Natural killer cell treated with Interleukin-12 subunit alpha and Interleukin-12 subunit beta and Interleukin-15 and Interleukin-18, amount 100 ng/mL, for 72 hours (primary cell): ENCODE data around the gene SLC27A4. TPM values are rescaled to one million over a fixed set of nuclear protein-coding genes. Genes with fewer than 3 reads are reported as not detected.

ENCODE experiments used
- ATAC-seq, 2 donors: fragments of 150-1000 bp; cut with Tn5 transposase in 1 of 2; sonication (Bioruptor Pico), chemical (Tn5 transposase) in 1 of 2; 2 replicates each; pipeline ENCODE4 v1.10.0; 2021
- DNase-seq: peaks from one replicate; pipeline ENCODE4 v3.0.0; 2022; ENCODE audit warnings: low spot score
- H3K27ac Mint-ChIP-seq, 2 donors: 1 replicate in 1 of 2; 2 replicates in 1 of 2; pipeline ENCODE4 v1.8.0; 2022; ENCODE audit warnings: mixed read lengths in 2 of 2, mild to moderate bottlenecking in 1 of 2, moderate library complexity in 1 of 2
- H3K27me3 Mint-ChIP-seq, 2 donors: 1 replicate in 1 of 2; 2 replicates in 1 of 2; pipeline ENCODE4 v1.8.0; 2022; ENCODE audit warnings: mixed read lengths in 2 of 2
- H3K36me3 Mint-ChIP-seq: one replicate; pipeline ENCODE4 v1.8.0; 2022; ENCODE audit warnings: mixed read lengths
- H3K4me1 Mint-ChIP-seq, 2 donors: 1 replicate in 1 of 2; 2 replicates in 1 of 2; pipeline ENCODE4 v1.8.0; 2022; ENCODE audit warnings: low read depth in 2 of 2, mixed read lengths in 2 of 2, mild to moderate bottlenecking in 1 of 2
- H3K4me3 Mint-ChIP-seq: one replicate; pipeline ENCODE4 v1.8.0; 2022; ENCODE audit warnings: mixed read lengths
- H3K9me3 Mint-ChIP-seq: 2 replicates; pipeline ENCODE4 v1.8.0; 2022; ENCODE audit warnings: mixed read lengths
- total RNA-seq, 2 donors: library from RNA; stranded (reverse); gene quantifications; one replicate each; pipeline ENCODE4 v1.2.3, GENCODE V29; 2022

Gene SLC27A4
- total RNA-seq, 2 donors from 2014 or later: 23.5 to 32.3 TPM

DNA sequence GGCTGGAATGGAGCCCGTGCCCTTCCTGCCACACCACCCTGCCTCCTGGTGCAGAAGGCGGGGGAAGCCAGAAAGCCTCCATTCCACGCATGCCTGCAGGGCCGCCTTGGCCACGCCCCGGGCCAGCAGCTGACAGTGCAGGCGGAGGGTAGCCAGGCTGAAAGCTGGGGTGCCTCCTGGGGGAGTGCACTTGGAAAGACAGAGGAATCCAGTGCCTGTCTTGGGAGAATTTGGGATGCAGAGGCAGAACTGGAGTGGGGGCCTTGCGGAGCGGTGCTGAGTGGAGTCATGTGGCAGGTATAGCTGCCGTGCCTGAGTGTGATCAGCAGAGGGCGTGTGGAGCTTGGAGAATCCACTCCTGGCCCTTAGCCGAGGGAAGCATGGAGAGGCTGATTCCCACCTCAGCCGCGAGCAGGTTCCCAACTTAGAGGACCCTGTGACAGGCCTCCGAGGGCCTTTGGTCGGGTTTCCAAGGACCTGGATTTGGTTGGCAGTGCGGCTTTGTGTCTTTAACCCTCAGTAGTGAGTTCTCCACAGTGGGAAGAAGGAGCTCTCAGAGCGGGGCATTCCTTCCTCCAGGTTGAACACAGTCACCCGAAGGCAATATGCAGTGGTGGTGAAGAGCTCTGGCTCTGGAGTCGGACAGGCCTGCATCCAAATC, 21.8 kb downstream of the SLC27A4 start:
- H3K27ac Mint-ChIP-seq: peak overlapping the region in 1 of 2 donors; percentile 49
- peaks cover 0 to 11% of the 10 kb centered on the region in 2 donors for H3K4me1 Mint-ChIP-seq
- peaks cover 0 to 4% of the 10 kb centered on the region in 2 donors for H3K27me3 Mint-ChIP-seq
- DNase-seq (peak; percentile 75), ATAC-seq (peak; percentile 80 to 89)
- no peaks in the 10 kb centered on the region for H3K36me3 Mint-ChIP-seq
- peak overlapping the region; percentile 62 for H3K4me3 Mint-ChIP-seq
- H3K9me3 Mint-ChIP-seq: no peaks in the 10 kb centered on the region

DNA sequence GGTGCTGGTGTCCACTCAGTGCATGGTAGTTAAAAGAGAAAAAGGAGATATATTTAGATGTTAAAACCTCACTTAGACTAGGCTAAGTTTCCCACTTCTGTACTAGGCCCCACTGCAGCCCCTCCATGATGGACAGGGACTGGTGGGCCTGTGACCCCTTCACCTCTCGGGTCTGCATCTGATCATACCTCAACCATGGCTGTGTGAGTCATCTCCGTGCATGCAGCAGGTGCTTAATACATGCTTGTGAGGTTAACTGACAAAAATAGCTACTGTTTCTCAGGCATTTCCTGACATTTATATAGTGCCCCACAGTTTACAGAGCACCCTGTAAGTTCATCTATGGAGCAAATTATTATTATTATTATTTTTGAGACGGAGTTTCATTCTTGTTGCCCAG, 22.4 kb downstream of the SLC27A4 start:
- H3K4me3 Mint-ChIP-seq: no peak overlapping the region
- H3K9me3 Mint-ChIP-seq: no peaks in the 10 kb centered on the region
- DNase-seq (no peak), ATAC-seq (no peak)
- no peaks in the 10 kb centered on the region for H3K36me3 Mint-ChIP-seq
- H3K4me1 Mint-ChIP-seq: peaks cover 0 to 11% of the 10 kb centered on the region in 2 donors
- no peak overlapping the region for H3K27ac Mint-ChIP-seq
- H3K27me3 Mint-ChIP-seq: peaks cover 0 to 4% of the 10 kb centered on the region in 2 donors

DNA sequence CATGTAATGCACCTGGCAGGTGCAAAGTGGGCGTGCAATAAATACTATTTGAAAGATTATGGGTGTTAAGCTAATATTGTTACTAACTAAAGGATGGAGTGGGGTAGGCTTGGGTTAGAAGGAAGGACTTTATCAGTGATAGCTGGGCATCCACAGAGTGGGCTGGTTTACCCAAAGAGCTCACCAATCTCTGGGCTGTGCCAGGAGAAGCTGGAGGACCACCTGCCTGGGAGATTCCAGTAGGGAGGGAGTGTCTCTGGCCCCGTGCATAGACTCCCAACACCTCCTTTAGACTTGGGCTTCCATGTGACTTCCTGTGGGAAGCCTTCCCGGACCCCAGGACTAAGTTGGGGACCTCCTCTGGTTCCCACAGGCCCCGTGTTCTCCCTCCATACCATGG, 25.2 kb downstream of the SLC27A4 start:
- no peaks in the 10 kb centered on the region for H3K9me3 Mint-ChIP-seq
- no peak overlapping the region for H3K4me3 Mint-ChIP-seq
- H3K27me3 Mint-ChIP-seq: peaks cover 0 to 4% of the 10 kb centered on the region in 2 donors
- peaks cover 6 to 16% of the 10 kb centered on the region in 2 donors for H3K4me1 Mint-ChIP-seq
- no peak for ATAC-seq
- H3K27ac Mint-ChIP-seq: no peak overlapping the region
- no peaks in the 10 kb centered on the region for H3K36me3 Mint-ChIP-seq
- DNase-seq: no peak

DNA sequence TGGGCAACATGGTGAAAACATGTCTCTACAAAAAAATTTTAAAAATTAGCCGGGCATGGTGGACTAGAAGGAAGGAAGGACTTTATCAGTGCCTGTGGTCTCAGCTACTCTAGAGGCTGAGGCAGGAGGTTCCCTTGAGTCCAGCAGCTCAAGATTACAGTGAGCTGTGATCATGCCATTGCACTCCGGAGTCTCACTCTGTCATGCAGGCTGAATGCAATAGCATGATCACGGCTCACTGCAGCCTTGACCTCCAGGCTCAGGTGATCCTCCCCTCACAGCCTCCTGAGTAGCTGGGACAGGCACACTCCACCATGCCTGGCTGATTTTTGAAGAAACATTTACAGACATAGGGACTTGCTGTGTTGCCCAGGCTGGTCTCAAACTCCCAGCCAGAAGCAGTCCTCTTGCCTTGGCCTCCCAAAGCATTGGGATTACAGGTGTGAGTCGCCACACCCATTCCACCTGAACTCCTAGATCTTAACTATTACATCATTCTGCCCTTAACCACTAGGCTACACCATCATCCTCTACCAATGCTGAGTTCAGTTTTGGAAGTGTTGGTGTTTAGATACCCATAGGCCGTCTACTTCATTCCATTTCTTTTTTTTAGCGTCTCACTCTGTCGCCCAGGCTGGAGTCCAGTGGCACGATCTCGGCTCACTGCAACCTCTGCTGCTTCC, 28.8 kb downstream of the SLC27A4 start:
- H3K27ac Mint-ChIP-seq: no peak overlapping the region
- no peak for ATAC-seq
- H3K36me3 Mint-ChIP-seq: peaks cover 6% of the 10 kb centered on the region

DNA sequence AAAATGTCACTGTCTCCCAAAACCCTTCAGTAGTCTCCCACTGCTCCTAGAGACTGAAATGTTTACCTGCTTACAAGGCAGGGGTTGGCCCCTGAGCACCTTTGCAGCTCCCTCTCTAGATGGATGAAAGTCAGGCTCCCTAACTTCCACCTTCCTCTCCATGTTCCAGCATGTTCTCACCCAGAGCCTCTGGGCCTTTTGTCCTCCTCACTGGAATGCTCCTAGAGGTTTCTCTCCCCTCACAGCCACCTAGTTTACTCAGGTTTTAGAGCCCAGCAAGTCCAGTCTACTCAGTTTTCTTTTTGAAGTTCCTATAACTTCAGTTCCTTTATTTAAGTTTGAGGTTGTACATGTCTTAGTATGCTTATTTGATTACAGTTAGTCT, 30.0 kb downstream of the SLC27A4 start:
- H3K4me1 Mint-ChIP-seq: peaks cover 29 to 30% of the 10 kb centered on the region in 2 donors
- no peaks in the 10 kb centered on the region for H3K9me3 Mint-ChIP-seq
- peak overlapping the region; percentile 93 for H3K4me3 Mint-ChIP-seq
- peaks cover 6% of the 10 kb centered on the region for H3K36me3 Mint-ChIP-seq
- peak overlapping the region; percentile 68 to 99 for H3K27ac Mint-ChIP-seq
- no peak for ATAC-seq
- DNase-seq: no peak
- H3K27me3 Mint-ChIP-seq: peaks cover 0 to 2% of the 10 kb centered on the region in 2 donors

More for the DNA sequence above, 28.8 kb downstream of the SLC27A4 start:
- Mint-ChIP-seq H3K9me3 (no peaks in the 10 kb centered on the region), H3K4me1 (peaks cover 29 to 30% of the 10 kb centered on the region in 2 donors), H3K4me3 (no peak overlapping the region), H3K27me3 (peaks cover 0 to 4% of the 10 kb centered on the region in 2 donors)
- no peak for DNase-seq

DNA sequence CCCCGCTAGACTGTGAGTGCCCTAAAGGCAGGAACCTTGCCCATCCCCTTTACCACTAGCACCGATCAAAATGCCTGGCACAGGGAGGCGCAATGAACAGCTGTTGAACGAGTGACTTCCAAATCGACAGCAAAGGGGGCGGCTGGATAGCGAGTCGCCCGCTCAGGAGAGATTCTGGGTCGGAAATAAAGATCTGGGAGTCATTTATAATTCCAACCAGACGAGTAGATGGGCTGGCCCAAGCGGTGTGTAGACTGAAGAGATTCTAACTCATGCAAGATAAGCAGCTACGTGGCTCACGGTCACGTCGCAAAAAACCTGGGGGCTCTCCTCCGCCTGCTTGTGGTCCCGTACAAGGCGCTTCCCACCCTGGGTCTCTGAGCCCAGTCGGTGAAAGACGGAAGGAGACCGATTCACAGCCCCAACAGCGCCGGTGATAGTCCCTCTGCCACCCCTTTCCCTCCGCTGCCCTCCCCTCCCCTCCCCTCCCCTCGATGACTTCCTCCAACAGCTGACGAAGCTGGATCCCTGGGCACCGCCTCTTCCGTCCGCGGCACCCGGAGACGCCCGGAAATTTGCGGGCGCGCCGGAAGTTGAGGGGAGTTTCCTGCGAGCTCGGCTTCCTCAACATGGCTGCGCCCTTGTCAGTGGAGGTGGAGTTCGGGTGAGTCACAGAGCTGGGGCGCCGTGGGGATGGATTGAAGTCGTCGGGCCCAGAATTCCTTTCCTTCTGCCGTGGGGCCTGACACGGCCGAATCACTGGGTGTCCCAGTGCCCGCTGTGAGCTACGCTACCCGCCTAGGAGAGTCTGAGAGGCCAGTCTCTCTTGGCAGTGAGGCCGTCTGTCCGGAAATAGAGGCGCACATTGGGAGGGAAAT, 30.7 kb downstream of the SLC27A4 start, which contains the start of gene URM1:
URM1 (plus strand) TSS at position 623 of the 878 bp plus-strand sequence; CDS start at position 630, 7 bp downstream.
- Mint-ChIP-seq H3K27ac (peak within 1 kb of the TSS; percentile 68 to 99), H3K4me1 (peaks cover 29 to 30% of the 10 kb centered on the region in 2 donors), H3K27me3 (no peaks in the 10 kb centered on the region), H3K9me3 (no peaks in the 10 kb centered on the region), H3K36me3 (peaks cover 6% of the 10 kb centered on the region), H3K4me3 (peak within 1 kb of the TSS; percentile 93)
- ATAC-seq: peak; percentile 98
- peak; percentile 96 for DNase-seq

DNA sequence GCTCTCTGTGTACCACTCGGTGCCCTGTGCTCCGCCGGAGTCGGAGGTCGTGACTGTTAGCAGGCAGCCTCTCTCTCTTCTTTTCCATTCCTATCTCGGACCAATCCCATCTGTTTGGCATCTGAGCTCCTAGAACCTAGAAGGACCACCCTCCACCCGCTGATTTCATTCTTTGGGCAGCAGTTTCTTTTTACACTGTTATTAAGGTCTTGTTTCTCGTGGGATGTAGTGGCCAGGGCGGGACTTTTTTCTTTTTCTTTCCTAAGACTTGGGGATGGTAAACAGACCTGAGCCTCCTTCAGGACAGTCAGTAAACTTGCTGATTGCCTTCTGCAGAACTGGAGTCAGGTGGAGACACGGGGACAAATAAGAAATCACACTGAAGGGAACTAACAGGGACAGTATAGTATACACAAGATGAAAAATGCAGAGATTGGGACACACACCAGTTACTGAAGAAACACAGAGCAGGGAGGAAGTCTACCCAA, 31.3 kb downstream of the SLC27A4 start:
- H3K4me1 Mint-ChIP-seq: peaks cover 29 to 30% of the 10 kb centered on the region in 2 donors
- DNase-seq (no peak), ATAC-seq (no peak)
- H3K9me3 Mint-ChIP-seq: no peaks in the 10 kb centered on the region
- H3K27me3 Mint-ChIP-seq: no peaks in the 10 kb centered on the region
- H3K4me3 Mint-ChIP-seq: peak overlapping the region; percentile 93
- peak overlapping the region; percentile 68 to 99 for H3K27ac Mint-ChIP-seq
- peaks cover 6% of the 10 kb centered on the region for H3K36me3 Mint-ChIP-seq

DNA sequence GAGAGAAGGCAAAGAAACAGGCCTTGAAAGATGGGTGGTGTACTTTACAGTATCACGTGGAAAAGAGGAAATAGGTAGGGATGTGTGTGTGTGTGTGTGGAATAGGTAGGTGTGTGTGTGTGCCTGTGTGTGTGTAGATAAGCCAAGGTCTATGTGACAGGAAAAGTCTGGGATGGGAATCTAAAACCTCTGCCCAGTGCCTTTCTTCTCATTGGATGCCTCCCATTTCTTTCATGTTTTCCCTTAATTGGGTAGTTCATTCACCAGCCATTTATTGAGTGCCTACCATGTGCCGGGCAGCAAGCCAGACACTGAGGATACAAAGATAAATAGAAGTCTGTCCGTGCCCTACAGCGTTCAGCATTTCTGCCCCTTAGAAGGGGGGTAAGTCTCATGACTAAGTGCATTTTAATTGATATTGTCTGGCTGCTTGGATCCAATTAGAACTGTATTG, 31.9 kb downstream of the SLC27A4 start:
- DNase-seq (no peak), ATAC-seq (no peak)
- H3K27ac Mint-ChIP-seq: peak overlapping the region; percentile 68 to 99
- H3K36me3 Mint-ChIP-seq: peaks cover 6% of the 10 kb centered on the region
- peaks cover 29 to 30% of the 10 kb centered on the region in 2 donors for H3K4me1 Mint-ChIP-seq
- no peaks in the 10 kb centered on the region for H3K27me3 Mint-ChIP-seq
- H3K9me3 Mint-ChIP-seq: no peaks in the 10 kb centered on the region
- H3K4me3 Mint-ChIP-seq: peak overlapping the region; percentile 93

DNA sequence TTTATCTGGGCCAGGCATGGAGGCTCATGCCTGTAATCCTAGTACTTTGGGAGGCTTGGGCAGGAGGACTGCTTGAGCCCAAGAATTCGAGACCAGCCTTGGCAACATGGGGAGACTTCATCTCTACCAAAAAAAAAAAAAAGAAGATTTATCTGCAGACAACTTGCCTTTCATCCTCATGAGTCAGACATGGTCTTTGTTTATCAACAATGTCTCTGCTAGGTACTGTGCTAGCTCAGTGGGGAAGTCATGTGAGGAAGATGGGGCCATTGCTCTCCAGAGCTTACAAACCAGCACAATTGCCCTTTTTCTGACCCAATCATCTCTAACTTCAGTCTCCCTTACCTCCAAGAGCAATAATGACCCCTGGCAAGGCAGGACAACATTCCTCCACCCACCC, 32.5 kb downstream of the SLC27A4 start:
- H3K36me3 Mint-ChIP-seq: peaks cover 6% of the 10 kb centered on the region
- H3K4me3 Mint-ChIP-seq: peak overlapping the region; percentile 93
- ATAC-seq (no peak), DNase-seq (no peak)
- H3K27ac Mint-ChIP-seq: peak overlapping the region; percentile 68 to 99
- no peaks in the 10 kb centered on the region for H3K9me3 Mint-ChIP-seq
- H3K4me1 Mint-ChIP-seq: peaks cover 29 to 30% of the 10 kb centered on the region in 2 donors
- no peaks in the 10 kb centered on the region for H3K27me3 Mint-ChIP-seq

DNA sequence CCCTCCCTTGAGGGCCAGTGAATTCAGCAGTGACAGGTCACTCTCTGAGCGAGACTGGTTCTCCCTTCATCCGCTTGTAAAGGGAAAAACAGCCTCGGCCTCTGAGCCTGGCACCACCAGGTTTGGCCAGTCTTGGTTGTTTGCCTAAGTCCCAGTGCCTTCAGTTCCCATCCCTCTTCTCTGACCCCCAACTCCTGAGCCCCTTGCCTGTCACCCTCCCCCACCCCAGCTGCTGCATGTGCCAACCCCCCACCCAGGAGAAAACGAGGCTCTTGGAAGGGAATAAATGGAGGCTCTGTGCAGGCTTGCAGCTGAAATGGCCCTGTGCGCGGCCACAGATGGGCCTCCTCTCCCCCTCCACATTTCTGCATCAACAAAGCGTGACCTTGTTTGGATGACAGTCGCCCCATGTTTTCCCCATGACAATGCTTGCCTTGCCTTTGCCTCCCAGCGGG, 33.9 kb downstream of the SLC27A4 start:
- no peak overlapping the region for H3K27ac Mint-ChIP-seq
- H3K9me3 Mint-ChIP-seq: no peaks in the 10 kb centered on the region
- DNase-seq (no peak), ATAC-seq (no peak)
- H3K4me1 Mint-ChIP-seq: peaks cover 29 to 30% of the 10 kb centered on the region in 2 donors
- H3K27me3 Mint-ChIP-seq: no peaks in the 10 kb centered on the region
- H3K36me3 Mint-ChIP-seq: peaks cover 6% of the 10 kb centered on the region
- no peak overlapping the region for H3K4me3 Mint-ChIP-seq

DNA sequence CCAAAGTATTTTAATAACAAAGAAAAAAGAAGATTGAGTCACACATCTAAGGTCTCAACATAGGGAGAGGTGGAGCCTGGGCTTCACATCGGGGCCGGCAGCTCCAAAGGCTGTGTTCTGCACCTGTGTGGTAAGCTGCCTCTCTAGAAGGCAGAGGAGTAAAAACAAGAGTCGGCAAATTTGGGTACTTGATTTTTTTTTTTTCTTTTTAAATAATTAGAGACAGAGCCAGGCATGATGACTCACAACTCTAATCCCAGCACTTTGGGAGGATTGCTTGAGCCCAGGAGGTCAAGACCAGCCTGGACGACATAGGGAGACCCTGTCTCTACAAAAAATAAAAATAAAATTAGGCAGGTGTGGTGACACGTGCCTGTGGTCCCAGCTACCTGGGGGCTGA, 35.5 kb downstream of the SLC27A4 start:
- no peaks in the 10 kb centered on the region for H3K27me3 Mint-ChIP-seq
- no peak overlapping the region for H3K4me3 Mint-ChIP-seq
- H3K36me3 Mint-ChIP-seq: peaks cover 6% of the 10 kb centered on the region
- DNase-seq (no peak), ATAC-seq (no peak)
- H3K4me1 Mint-ChIP-seq: peaks cover 21 to 22% of the 10 kb centered on the region in 2 donors
- no peaks in the 10 kb centered on the region for H3K9me3 Mint-ChIP-seq
- no peak overlapping the region for H3K27ac Mint-ChIP-seq

DNA sequence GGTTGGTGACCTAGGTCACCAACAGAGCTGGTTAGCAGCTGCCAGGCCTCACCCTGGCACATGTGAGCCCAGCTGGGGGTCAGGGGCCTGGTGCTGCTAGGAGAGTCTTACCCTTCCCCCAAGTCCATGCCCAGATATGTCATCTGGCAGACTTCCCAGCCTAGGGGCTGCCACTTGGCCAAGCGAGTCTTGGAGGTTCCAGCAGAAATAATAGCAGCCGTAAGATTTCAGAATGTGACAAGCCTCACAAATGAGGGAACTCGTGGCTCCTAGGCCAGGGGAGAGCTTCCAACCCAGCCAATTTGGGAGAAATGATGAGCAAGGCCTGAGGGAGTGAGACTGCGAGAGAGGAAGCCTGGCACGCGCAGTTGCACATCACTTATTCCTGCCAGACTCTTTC, 41.9 kb downstream of the SLC27A4 start:
- DNase-seq (no peak), ATAC-seq (no peak)
- Mint-ChIP-seq H3K9me3 (no peaks in the 10 kb centered on the region), H3K27me3 (no peaks in the 10 kb centered on the region), H3K27ac (no peak overlapping the region), H3K4me1 (peaks cover 0 to 7% of the 10 kb centered on the region in 2 donors), H3K4me3 (no peak overlapping the region), H3K36me3 (no peaks in the 10 kb centered on the region)

DNA sequence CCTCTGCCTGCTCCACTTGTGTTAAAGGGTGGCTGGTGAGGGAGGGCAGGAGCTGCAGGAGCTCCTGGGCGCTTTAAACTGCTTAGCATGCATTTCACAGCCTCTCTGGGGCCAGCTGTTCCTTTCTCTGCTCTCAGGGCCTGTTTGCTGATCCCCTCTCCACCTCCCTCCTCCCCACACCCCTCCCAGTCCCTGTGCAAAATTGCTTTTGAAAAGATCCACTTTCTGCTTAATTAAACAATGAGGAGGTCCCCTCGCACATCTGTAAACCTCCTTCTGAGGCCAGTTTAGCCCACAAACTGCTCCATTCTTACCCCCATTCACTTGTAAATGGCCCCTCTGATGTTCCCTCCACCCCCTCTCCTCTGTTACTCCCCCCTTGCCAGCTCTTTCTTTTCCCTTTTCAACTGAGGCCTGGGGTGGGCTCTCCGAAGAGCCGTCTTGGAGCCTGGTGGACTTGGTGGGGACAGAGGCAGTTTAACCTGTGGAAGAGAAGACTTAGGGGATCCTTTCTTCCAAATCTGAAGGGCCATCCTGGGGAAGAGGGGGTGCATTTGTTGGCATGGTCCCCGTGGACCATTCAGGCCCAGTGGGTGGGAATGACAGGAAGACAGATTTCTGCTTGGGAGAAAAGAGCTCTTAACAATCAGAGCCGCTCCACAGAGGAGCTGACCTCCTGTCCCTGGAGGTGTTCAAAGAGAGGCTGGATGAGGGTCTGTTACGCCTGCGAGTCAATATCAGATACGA, 42.9 kb downstream of the SLC27A4 start:
- ATAC-seq: no peak

More for the DNA sequence above, 42.9 kb downstream of the SLC27A4 start:
- no peaks in the 10 kb centered on the region for H3K27me3 Mint-ChIP-seq
- no peaks in the 10 kb centered on the region for H3K36me3 Mint-ChIP-seq
- H3K27ac Mint-ChIP-seq: no peak overlapping the region
- no peaks in the 10 kb centered on the region for H3K9me3 Mint-ChIP-seq
- no peak overlapping the region for H3K4me3 Mint-ChIP-seq
- H3K4me1 Mint-ChIP-seq: peaks cover 0 to 7% of the 10 kb centered on the region in 2 donors
- DNase-seq: no peak
